DMS79 (cell line): Measurements from ENCODE around the gene NPR1.

ENCODE experiments used
- DNase-seq: peaks from one replicate; lab custom pipeline; 2025; lab: John Stamatoyannopoulos, UW

The NPR1 gene

GRCh38 chr1:153727463-153728304 is 49.2 kb downstream of the NPR1 start, which contains the start of gene INTS3:
Gene INTS3 (plus strand): TSS chr1:153728050. CDS start chr1:153728635, 585 bp downstream.
- peak; percentile 99 for DNase-seq

GRCh38 chr1:153728305-153729066 is 50.0 kb downstream of the NPR1 start:
- peak; percentile 14 for DNase-seq

- DNase-seq: no peak
Measured at GRCh38 chr1:153730468-153730988, 52.0 kb downstream of the NPR1 start.

- no peak for DNase-seq
Measured at GRCh38 chr1:153733970-153734369, 55.5 kb downstream of the NPR1 start.

- DNase-seq: no peak
Measured at GRCh38 chr1:153734396-153735089, 56.1 kb downstream of the NPR1 start.

GRCh38 chr1:153735090-153735420 is 56.6 kb downstream of the NPR1 start:
- no peak for DNase-seq

GRCh38 chr1:153741986-153742385 is 63.5 kb downstream of the NPR1 start:
- no peak for DNase-seq

- DNase-seq: no peak
Measured at GRCh38 chr1:153742411-153743142, 64.1 kb downstream of the NPR1 start.
